Stimulated activated CD8-positive, alpha-beta memory T cell treated with anti-CD3 and anti-CD28 coated beads, Interleukin-2, amount 100 ng/mL, for 1 hour (primary cell): Measurements from ENCODE around the gene C2orf72.

ENCODE experiments used
- DNase-seq, 2 donors: peaks; one replicate each; pipeline ENCODE4 v3.0.0-alpha.2; 2020; ENCODE audit warnings: low read depth in 2 of 2

The C2orf72 gene

GRCh38 chr2:231069379-231070054 lies 32.2 kb downstream of the C2orf72 start:
- no peak for DNase-seq

GRCh38 chr2:231084565-231084964 lies 47.2 kb downstream of the C2orf72 start:
- no peak for DNase-seq

DNA sequence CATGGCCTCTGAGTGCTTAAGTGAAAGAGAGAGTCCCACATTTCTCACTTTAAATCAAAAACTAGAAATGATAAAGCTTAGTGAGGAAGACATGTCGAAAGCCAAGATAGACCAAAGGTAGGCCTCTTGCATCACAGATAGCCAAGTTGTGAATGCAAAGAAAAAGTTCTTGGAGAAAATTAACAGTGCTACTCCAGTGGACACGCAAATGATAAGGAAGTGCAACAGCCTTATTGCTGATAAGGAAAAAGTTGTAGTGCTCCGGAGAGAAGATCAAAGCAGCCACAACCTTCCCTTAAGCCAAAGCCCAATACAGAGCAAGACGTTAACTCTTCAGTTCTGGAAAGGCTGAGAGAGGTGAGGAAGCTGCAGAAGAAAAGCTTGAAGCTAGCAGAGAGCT lies 51.4 kb downstream of the C2orf72 start:
- no peak for DNase-seq

- no peak for DNase-seq
Observed at GRCh38 chr2:231093933-231094332, 56.6 kb downstream of the C2orf72 start.

DNA sequence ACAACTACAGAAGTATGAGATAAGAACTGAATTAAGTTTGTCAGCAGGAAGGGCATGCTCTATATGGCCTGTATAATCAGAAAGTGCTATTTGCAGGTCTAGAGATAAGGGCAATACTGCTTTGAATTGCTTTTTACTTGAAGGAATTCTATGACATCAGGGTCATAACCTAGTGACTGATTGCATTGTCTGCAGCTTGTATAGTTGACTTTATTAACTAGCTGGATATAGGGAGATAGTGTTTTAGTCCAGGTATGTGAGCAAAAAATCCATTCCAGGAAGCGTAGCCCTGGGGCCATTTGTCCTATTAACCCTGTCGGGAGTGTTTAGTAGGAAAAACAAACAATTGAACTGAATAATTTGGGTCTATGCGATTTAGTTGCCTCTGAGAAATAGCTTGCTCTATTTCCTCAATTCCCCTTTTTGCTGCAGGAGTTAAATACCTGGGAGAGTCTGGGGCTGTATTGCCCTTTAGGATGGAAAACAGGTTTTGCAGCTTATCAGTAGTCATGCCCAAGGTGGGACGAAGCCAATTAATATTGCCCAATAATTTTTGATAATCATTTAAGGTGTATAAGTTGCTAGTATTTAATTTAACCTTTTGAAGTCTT lies 57.5 kb downstream of the C2orf72 start:
- DNase-seq = no peak
